Activated CD4-positive, alpha-beta T cell treated with anti-CD3 and anti-CD28 coated beads for 36 hours (primary cell): ENCODE data around the gene COL8A2. TPM values are rescaled to one million over a fixed set of nuclear protein-coding genes. Genes with fewer than 3 reads are reported as not detected.

Experiments
- ATAC-seq: fragments of 200-7000 bp; cut with Tn5 transposase; one replicate; pipeline ENCODE4 v1.10.0; 2021; ENCODE audit warnings: mild to moderate bottlenecking, moderate library complexity
- CTCF ChIA-PET: fragments of 350-600 bp; sonication (Branson Sonifier 250); formaldehyde crosslinking; loops from one replicate; lab custom pipeline; 2021; ENCODE audit warnings: antibody characterized with exemption; lab: Charles Lee
- POLR2A ChIA-PET: fragments of 350-600 bp; sonication (Branson Sonifier 250); formaldehyde crosslinking; loops from one replicate; lab custom pipeline; 2021; ENCODE audit warnings: antibody characterized with exemption, inconsistent platforms; lab: Charles Lee
- DNase-seq: peaks from one replicate; pipeline ENCODE4 v3.0.0-alpha.2; 2020
- H3K27ac Mint-ChIP-seq: one replicate; pipeline ENCODE4 v1.8.0; 2021; ENCODE audit warnings: mixed read lengths
- H3K27me3 Mint-ChIP-seq: one replicate; pipeline ENCODE4 v1.8.0; 2021; ENCODE audit warnings: mixed read lengths
- H3K36me3 Mint-ChIP-seq: one replicate; pipeline ENCODE4 v1.8.0; 2021; ENCODE audit warnings: low read depth, mixed read lengths
- H3K4me1 Mint-ChIP-seq: one replicate; pipeline ENCODE4 v1.8.0; 2021; ENCODE audit warnings: mixed read lengths
- H3K4me3 Mint-ChIP-seq: one replicate; pipeline ENCODE4 v1.8.0; 2021; ENCODE audit warnings: mild to moderate bottlenecking, moderate library complexity, mixed read lengths
- H3K9me3 Mint-ChIP-seq: one replicate; pipeline ENCODE4 v1.8.0; 2021; ENCODE audit warnings: low read depth, mixed read lengths
- intact Hi-C, 2 experiments: fragments of 100-400 bp; cut with DNase I in 1 of 2; cut with micrococcal nuclease in 1 of 2; formaldehyde crosslinking; loops; one replicate each; pipeline versions ENCODE4 v1.14.2 to v1.15.1; 2022 to 2024; cut with DNase I, micrococcal nuclease
- total RNA-seq, 2 experiments: library from RNA; stranded (reverse); gene quantifications; one replicate each; pipeline ENCODE4 v1.2.3, GENCODE V29; 2021

COL8A2 gene
- total RNA-seq, 2 experiments from 2014 or later: 0.05 TPM

DNA sequence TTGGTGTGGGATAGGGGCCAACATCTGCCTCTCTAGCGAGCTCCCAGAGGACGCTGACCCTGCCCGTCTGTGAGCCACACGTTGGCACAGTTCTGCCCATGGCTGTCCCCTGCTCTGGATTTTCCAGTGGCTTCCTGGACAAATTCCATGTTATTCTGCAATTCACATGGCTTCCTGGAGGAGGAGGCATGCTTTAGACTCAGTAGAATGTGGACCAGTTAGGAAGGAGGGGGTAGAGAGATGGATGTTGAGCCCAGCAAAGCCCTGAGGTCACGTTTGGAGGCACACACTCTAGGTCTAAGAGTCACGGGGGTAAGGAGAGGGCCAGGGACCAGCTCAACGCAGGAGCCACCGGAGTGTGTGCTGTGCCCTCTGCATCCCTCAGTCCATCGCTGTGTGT lies 12.2 kb downstream of the COL8A2 start:
- ATAC-seq (no peak), DNase-seq (no peak)
- intact Hi-C loops: no loop called here
- CTCF ChIA-PET: interaction anchor here (0.9 kb wide), 1 partner anchor 37 kb away, joined by 3 read pairs; no protein-coding TSS in a partner anchor
- Mint-ChIP-seq H3K4me3 (no peak overlapping the region), H3K27ac (no peak overlapping the region), H3K4me1 (peaks cover 17% of the 10 kb centered on the region), H3K27me3 (no peaks in the 10 kb centered on the region), H3K9me3 (no peaks in the 10 kb centered on the region), H3K36me3 (no peaks in the 10 kb centered on the region)
- POLR2A ChIA-PET: no interaction called here

DNA sequence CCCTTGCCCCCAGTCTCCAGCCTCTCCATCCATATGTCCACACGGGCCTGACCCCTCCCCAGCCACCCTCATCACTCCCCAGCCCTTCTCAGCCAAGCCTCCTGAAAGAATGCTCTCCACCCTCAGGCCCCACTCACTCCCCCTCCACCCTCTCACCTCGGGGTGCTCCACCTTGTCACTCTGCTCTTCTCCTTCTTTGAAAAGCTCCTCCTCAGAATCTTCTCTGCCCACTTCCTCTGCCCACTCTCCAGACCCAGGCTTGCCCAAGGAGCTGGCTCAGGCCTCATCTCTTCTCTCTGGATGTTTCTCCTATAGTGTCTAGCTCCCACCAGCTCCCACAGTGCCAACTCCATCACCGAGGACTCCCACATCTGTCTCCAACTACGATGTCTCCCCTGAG lies 13.9 kb downstream of the COL8A2 start:
- Mint-ChIP-seq H3K36me3 (no peaks in the 10 kb centered on the region), H3K27ac (no peak overlapping the region), H3K4me3 (no peak overlapping the region), H3K4me1 (peaks cover 17% of the 10 kb centered on the region), H3K27me3 (no peaks in the 10 kb centered on the region), H3K9me3 (no peaks in the 10 kb centered on the region)
- DNase-seq: no peak
- ChIA-PET CTCF (interaction anchor here (0.6 to 1.5 kb wide), 2 partner anchors 11 to 23 kb away, joined by 3 to 10 read pairs; no protein-coding TSS in a partner anchor), POLR2A (interaction anchor here (0.6 kb wide), 1 partner anchor 340 kb away, joined by 4 read pairs; no protein-coding TSS in a partner anchor)
- ATAC-seq: no peak
- intact Hi-C loops: no loop called here

DNA sequence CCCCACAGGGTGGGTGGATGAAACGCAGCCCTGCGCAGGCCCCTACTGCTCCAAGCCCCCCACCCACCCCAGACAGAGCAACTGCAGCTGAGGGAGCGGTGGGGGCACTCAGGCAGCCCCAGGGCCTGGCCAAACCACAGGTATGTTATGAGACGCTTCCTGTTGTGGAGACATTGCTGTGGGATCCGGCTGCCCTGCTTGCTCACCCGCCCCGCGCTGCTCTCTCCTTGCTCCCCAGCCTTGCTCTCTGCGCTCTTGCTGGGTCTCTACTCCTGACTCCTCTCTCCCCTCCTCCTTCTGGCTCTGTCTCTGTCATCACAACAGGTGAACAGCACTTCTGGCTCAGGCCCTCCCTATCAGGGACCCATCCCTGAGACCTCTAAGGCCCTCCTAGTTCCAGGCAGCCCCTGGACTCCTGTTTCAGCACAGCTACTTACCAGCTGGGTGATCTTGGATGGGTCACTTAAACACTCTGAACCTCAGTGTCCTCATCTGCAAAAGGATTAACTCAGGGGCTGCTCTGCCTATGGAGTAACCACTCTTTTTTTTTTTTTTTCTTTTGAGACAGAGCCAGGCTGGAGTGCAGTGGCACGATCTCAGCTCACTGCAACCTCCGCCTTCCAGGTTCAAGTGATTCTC lies 15.9 kb downstream of the COL8A2 start:
- intact Hi-C loops: no loop called here
- H3K27ac Mint-ChIP-seq: peak overlapping the region; percentile 68
- no peak overlapping the region for H3K4me3 Mint-ChIP-seq
- no peaks in the 10 kb centered on the region for H3K27me3 Mint-ChIP-seq
- H3K4me1 Mint-ChIP-seq: peaks cover 17% of the 10 kb centered on the region
- DNase-seq (peak; percentile 68), ATAC-seq (peak; percentile 96)
- no peaks in the 10 kb centered on the region for H3K9me3 Mint-ChIP-seq
- ChIA-PET CTCF (interaction anchor here (1.2 kb wide), 1 partner anchor 26 kb away, joined by 3 read pairs; no protein-coding TSS in a partner anchor), POLR2A (interaction anchor here (0.7 kb wide), 1 partner anchor 156 kb away, joined by 4 read pairs; no protein-coding TSS in a partner anchor)
- no peaks in the 10 kb centered on the region for H3K36me3 Mint-ChIP-seq

DNA sequence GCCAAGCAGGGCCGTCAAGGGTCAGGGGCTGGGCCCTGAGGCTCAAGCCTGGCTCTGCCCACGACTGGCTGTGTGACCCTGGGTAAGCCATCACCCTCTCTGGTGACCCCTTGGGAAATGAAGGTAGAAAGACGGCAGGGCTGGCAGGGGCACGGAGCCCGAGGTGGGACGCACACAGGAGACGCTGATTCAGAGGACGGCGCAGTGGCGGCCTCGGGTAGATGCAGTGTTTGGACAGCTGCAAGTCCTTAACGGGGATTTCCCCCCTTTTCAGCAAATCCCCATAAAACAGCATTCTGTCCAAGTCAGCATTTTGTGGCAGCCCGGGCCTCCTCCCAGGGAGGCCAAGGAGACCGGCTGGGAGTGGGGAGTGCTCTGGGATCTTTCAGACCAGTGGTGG lies 16.7 kb downstream of the COL8A2 start:
- CTCF ChIA-PET: interaction anchor here (0.9 kb wide), 1 partner anchor 9 kb away, joined by 5 read pairs; no protein-coding TSS in a partner anchor
- intact Hi-C loops: no loop called here

DNA sequence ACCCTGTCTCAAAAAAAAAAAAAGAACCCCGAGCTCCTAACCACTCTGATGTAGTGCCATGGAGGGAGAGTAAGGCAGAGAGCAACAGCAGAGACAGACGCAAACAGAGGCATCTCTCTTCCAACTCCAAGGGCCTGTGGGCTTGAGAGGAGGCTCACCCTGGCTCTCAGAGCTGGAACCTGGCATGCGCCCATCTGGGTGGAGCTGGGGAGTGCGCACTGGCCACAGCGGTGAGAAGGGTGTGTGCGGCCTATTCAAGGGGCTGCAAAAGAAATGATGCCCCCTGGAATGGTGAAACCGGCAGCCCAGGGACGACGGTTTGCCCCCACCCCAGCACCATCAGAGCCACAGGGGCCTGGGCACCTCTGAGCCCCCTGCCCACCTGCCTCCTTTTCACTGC lies 17.6 kb downstream of the COL8A2 start:
- ATAC-seq: no peak
- Mint-ChIP-seq H3K27me3 (no peaks in the 10 kb centered on the region), H3K4me3 (no peak overlapping the region), H3K9me3 (no peaks in the 10 kb centered on the region), H3K36me3 (no peaks in the 10 kb centered on the region), H3K27ac (no peak overlapping the region), H3K4me1 (peaks cover 17% of the 10 kb centered on the region)
- intact Hi-C loops: no loop called here
- no peak for DNase-seq
- ChIA-PET POLR2A (no interaction called here), CTCF (interaction anchor here (0.5 to 1.3 kb wide), 4 partner anchors 10 to 279 kb away, joined by 3 to 5 read pairs (median 3); no protein-coding TSS in a partner anchor)

More for the DNA sequence above, 16.7 kb downstream of the COL8A2 start:
- POLR2A ChIA-PET: no interaction called here
- ATAC-seq (no peak), DNase-seq (no peak)
- Mint-ChIP-seq H3K27me3 (no peaks in the 10 kb centered on the region), H3K9me3 (no peaks in the 10 kb centered on the region), H3K27ac (no peak overlapping the region), H3K36me3 (no peaks in the 10 kb centered on the region), H3K4me1 (peaks cover 17% of the 10 kb centered on the region), H3K4me3 (no peak overlapping the region)

DNA sequence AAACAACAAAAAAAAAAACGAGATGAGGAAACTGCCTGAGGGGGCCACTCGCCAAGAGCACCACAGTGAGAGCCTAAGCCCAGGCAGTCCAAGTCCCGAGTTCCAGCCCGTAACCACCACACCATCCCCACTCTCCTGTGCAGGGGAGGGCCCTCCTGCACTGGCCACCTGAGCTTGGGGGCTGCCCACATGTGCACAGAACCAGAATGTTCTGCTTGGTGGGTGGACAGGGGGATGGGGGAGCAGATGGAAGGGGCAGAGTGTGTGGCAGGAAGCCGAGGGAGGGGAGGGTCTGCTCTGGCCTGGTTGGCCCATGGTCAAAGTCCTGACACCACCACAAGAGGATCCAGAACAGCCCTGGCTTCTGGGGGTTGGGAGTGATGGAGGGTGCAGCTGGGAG lies 18.8 kb downstream of the COL8A2 start:
- Mint-ChIP-seq H3K9me3 (no peaks in the 10 kb centered on the region), H3K36me3 (no peaks in the 10 kb centered on the region), H3K27ac (no peak overlapping the region), H3K4me3 (no peak overlapping the region), H3K4me1 (peaks cover 15% of the 10 kb centered on the region), H3K27me3 (no peaks in the 10 kb centered on the region)
- intact Hi-C loops: no loop called here
- ChIA-PET POLR2A (no interaction called here), CTCF (interaction anchor here (0.6 to 1.3 kb wide), 4 partner anchors 26 to 1754 kb away, joined by 3 to 4 read pairs (median 3); no protein-coding TSS in a partner anchor)
- DNase-seq (no peak), ATAC-seq (no peak)

DNA sequence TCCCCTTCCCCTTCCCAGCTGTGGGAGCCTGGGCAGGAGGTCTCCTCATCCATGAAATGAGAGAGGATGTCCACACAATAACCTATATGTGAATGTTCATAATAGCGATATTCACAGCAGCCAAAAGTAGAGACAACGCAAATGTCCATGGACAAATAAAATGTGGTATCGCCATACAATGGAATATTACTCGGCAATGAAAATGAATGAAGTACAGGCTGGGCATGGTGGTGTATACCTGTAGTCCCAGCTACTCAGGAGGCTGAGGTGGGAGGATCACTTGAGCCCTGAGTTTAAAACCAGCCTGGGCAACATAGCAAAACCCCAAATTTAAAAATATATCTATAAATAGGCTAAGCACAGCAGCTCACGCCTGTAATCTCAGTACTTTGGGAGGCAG lies 23.5 kb downstream of the COL8A2 start:
- intact Hi-C loops: no loop called here
- H3K4me3 Mint-ChIP-seq: no peak overlapping the region

GRCh38 chr1:36100376-36100775 lies 24.6 kb downstream of the COL8A2 start:
- H3K27me3 Mint-ChIP-seq: no peaks in the 10 kb centered on the region
- no peaks in the 10 kb centered on the region for H3K9me3 Mint-ChIP-seq
- no peak overlapping the region for H3K4me3 Mint-ChIP-seq
- H3K27ac Mint-ChIP-seq: no peak overlapping the region
- intact Hi-C loops: no loop called here
- no peak for ATAC-seq
- ChIA-PET CTCF (interaction anchor here (0.6 to 3.3 kb wide), 11 partner anchors 11 to 322 kb away, joined by 3 to 15 read pairs (median 3); partner anchors contain the start of genes MAP7D1 and TRAPPC3), POLR2A (no interaction called here)
- peaks cover 2% of the 10 kb centered on the region for H3K36me3 Mint-ChIP-seq
- H3K4me1 Mint-ChIP-seq: no peaks in the 10 kb centered on the region
- no peak for DNase-seq

More for the DNA sequence above, 23.5 kb downstream of the COL8A2 start:
- Mint-ChIP-seq H3K4me1 (no peaks in the 10 kb centered on the region), H3K9me3 (no peaks in the 10 kb centered on the region), H3K27me3 (no peaks in the 10 kb centered on the region), H3K36me3 (no peaks in the 10 kb centered on the region), H3K27ac (no peak overlapping the region)
- CTCF ChIA-PET: interaction anchor here (0.8 to 3.3 kb wide), 6 partner anchors 31 to 184 kb away, joined by 3 to 28 read pairs (median 7); partner anchors contain the start of gene TRAPPC3
- ATAC-seq: no peak
- no peak for DNase-seq
- POLR2A ChIA-PET: interaction anchor here (0.6 kb wide), 1 partner anchor 12 kb away, joined by 5 read pairs; no protein-coding TSS in a partner anchor

- H3K27me3 Mint-ChIP-seq: no peaks in the 10 kb centered on the region
- intact Hi-C loops: loop anchor here (1.0 kb wide), 6 partner anchors 34 to 321 kb away; partner anchors contain the start of gene TRAPPC3 (in 1 of the 2)
- POLR2A ChIA-PET: no interaction called here
- peak; percentile 87 for DNase-seq
- ATAC-seq: peak; percentile 95
- no peaks in the 10 kb centered on the region for H3K9me3 Mint-ChIP-seq
- H3K4me1 Mint-ChIP-seq: no peaks in the 10 kb centered on the region
- CTCF ChIA-PET: interaction anchor here (0.6 to 3.3 kb wide), 11 partner anchors 10 to 322 kb away, joined by 3 to 15 read pairs (median 3); partner anchors contain the start of genes MAP7D1 and TRAPPC3
- H3K4me3 Mint-ChIP-seq: no peak overlapping the region
- peaks cover 2% of the 10 kb centered on the region for H3K36me3 Mint-ChIP-seq
- peak overlapping the region; percentile 10 for H3K27ac Mint-ChIP-seq
These were observed 25.2 kb downstream of the COL8A2 start for GRCh38 chr1:36099681-36100341.

DNA sequence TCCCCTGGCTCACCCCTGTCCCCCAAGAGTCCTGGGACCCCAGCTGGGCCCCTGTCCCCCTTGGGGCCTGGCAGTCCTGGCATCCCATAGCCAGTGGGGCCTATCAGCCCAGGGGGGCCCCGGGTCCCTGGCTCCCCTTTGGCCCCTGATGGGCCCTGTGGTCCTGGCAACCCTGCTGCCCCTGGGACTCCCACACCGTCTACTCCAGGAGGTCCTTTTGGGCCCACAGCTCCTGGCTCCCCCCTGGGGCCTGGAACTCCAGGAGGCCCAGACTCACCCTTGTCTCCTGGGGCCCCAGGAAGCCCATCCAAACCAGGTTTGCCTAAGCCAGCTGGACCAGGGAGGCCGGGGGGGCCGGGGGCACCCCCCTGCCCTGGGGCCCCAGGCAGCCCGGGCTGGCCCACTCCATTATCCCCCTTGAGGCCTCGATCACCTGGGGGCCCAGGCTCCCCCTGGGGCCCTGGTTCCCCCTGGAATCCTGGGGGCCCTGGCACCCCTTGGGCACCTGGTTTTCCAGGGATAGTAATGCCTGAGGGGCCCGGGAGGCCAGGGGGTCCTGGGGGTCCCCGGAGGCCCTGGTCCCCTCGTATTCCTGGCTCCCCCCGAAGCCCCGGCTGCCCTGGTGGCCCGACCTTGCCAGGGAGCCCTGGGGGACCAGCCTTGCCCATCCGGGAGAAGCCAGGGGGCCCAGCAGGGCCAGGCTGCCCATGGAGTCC lies 26.2 kb downstream of the COL8A2 start:
- no peaks in the 10 kb centered on the region for H3K9me3 Mint-ChIP-seq
- intact Hi-C loops: loop anchor here (1.0 kb wide), 6 partner anchors 35 to 322 kb away; partner anchors contain the start of gene TRAPPC3 (in 1 of the 2)
- H3K36me3 Mint-ChIP-seq: peaks cover 2% of the 10 kb centered on the region
- ATAC-seq (no peak), DNase-seq (no peak)
- no peaks in the 10 kb centered on the region for H3K4me1 Mint-ChIP-seq
- ChIA-PET CTCF (interaction anchor here (1.1 to 1.2 kb wide), 2 partner anchors 50 to 252 kb away, joined by 3 read pairs; partner anchors contain the start of gene TRAPPC3), POLR2A (no interaction called here)
- H3K27me3 Mint-ChIP-seq: no peaks in the 10 kb centered on the region
- no peak overlapping the region for H3K27ac Mint-ChIP-seq
- no peak overlapping the region for H3K4me3 Mint-ChIP-seq
